Erythroblast (primary cell): ENCODE measurements around the gene GCM1.

Experiments
- DNase-seq, 2 experiments: peaks; one replicate each; lab custom pipeline; 2025; lab: John Stamatoyannopoulos, UW
- GATA1 ChIP-seq: IDR thresholded peaks from 2 replicates; pipeline ENCODE4 v1.6.1; 2011; ENCODE audit warnings: low read depth, mild to moderate bottlenecking, control low read depth, low read length, moderate library complexity
- POLR2A ChIP-seq: IDR thresholded peaks from 2 replicates; pipeline ENCODE4 v1.6.1; 2011; ENCODE audit warnings: mild to moderate bottlenecking, low read length

GCM1 gene, protein sequence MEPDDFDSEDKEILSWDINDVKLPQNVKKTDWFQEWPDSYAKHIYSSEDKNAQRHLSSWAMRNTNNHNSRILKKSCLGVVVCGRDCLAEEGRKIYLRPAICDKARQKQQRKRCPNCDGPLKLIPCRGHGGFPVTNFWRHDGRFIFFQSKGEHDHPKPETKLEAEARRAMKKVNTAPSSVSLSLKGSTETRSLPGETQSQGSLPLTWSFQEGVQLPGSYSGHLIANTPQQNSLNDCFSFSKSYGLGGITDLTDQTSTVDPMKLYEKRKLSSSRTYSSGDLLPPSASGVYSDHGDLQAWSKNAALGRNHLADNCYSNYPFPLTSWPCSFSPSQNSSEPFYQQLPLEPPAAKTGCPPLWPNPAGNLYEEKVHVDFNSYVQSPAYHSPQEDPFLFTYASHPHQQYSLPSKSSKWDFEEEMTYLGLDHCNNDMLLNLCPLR

DNA sequence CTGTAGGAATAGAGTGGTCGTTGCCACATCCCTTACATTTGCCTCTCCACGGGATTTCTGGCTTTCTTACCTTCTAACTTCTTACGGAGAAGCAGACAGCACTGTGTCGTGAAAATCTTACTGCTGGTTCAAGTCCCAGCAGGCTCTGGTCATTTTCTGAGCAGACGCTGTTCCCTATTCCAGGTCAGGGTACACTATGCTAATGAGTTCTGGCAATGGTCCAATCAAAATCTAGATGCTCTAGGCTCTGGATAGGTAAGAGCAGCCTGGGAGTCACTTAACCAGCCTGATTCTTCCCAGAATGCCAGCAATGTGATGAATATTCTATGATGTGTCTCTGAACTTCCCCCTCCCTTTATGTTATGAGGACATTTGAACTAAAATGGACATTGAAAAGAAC, at the start of gene GCM1:
TSS of gene GCM1 (minus strand) at position 158 of the 400 bp plus-strand sequence. CDS start 3,209 bp downstream, outside the sequence.
- no peak for DNase-seq
- TF ChIP-seq POLR2A (no peak), GATA1 (no peak)

DNA sequence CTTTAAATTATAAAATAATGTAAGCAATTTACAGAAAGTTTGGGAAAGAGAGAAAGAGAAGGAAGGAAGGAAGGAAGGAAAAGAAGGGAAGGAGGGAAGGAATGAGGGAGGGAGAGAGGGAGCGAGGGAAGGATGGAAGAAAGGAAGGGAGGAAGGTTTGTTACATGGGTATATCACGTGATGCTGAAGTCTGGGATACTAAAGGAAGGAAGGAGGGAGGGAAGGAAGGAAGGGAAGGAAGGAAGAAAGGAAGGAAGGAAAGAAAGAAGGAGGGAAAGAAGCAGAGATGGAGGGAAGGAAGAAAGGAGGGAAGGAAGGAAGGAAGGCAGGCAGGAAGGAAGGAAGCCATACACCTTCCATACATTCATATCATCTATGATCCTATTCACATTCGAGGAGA, 48.9 kb upstream of the GCM1 start:
- no peak for TF ChIP-seq POLR2A
- TF ChIP-seq GATA1: no peak

DNA sequence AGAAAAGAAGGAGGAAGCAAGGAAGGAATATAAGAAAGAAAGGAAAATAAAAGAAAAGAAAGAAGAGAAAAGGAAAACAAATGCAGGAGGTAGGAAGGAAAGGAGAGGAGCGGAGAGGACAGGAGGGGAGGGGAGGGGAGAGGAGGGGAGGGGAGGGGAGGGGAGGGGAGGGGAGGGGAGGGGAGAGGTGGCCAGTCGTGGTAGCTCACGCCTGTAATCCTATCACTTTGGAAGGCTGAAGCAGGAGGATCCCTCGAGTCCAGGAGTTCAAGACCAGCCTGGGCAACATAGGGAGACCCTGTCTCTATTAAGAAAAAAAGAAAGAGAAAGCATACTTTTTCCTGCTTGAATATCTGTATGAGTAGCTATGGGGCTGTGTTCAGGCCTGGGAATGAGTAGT, 46.4 kb upstream of the GCM1 start:
- TF ChIP-seq POLR2A: no peak
- TF ChIP-seq GATA1: no peak
- DNase-seq: no peak

More for the DNA sequence above, 48.9 kb upstream of the GCM1 start:
- no peak for DNase-seq

DNA sequence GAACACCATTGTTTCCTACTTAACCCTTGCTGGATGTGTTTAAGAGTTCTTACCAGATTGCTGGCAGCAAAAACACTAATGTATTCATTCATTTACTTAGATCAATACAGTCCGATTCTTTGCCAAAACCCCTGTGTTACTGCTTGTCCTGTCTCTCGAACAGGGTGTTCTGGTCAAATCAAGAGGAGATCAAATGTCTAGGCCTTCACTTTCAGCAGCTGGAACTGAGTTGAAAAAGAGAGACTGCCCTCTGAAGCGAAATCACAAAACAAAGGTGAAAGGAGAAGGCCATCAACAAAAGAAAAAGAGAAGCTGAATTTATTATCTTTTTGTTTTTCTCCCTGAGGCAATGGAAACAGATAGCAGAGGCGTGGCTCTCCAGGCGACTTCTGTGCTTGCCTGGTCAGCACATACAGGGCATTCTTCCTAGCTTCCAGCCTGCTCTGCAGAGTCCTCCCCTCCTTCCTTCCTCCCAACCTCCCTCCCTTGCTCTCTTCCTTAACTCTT, 44.1 kb upstream of the GCM1 start:
- TF ChIP-seq GATA1 (no peak), POLR2A (no peak)
- DNase-seq: peak in 1 of 2 experiments; percentile 13

DNA sequence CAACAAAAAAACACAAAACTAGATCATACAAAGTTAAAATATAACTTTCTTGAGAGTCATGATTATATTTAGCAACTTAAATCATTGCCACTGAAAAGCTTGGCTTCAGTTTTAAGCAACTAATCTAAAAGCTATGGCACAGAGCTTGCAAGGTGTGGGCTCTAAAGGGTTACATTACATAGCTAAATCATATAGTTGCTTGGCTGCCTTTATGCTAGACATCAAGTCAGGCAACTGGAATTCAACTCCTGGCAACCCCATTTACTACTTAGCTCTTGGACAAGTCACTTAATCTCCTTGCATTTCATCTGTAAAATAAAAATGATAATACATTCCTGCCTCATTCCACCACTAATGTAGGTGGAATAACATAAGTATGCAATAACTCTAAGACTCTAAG, 40.9 kb upstream of the GCM1 start:
- no peak for DNase-seq
- TF ChIP-seq GATA1 (no peak), POLR2A (no peak)

DNA sequence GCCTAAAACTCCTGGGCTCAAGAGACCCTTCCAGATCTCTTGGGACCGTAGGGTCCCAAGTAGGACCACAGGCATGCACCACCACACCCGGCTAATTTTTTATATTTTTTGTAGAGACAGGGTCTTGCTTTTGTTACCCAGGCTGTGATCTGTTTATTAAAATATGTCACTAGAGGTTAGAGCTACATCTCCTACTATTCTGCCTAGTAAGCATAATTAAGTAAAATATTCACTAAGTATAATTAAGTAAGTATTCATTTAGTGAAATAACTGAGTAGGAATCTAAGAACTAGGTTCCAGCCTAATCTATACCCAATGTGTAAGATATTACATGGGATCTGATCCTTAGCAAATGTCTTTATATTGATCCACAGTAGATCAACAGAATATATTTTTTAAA, 40.2 kb upstream of the GCM1 start:
- DNase-seq: no peak
- TF ChIP-seq POLR2A (no peak), GATA1 (no peak)

DNA sequence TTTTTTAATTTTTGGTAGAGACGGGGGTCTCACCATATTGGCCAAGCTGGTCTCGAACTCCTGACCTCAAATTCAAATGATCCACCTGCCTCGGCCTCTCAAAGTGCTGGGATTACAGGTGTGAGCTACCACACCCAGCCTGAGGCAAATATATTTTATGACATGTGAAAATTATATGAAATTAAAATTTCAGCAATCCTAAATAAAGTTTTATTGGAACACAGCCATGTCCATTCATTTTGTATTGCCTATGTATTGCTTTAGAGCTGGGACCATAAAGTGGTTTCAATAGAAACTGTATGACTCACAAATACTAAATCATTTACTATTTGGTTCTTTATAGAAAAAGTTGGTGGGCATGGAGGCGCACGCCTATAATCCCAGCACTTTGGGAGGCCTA, 32.0 kb upstream of the GCM1 start:
- no peak for DNase-seq
- TF ChIP-seq GATA1 (no peak), POLR2A (no peak)

DNA sequence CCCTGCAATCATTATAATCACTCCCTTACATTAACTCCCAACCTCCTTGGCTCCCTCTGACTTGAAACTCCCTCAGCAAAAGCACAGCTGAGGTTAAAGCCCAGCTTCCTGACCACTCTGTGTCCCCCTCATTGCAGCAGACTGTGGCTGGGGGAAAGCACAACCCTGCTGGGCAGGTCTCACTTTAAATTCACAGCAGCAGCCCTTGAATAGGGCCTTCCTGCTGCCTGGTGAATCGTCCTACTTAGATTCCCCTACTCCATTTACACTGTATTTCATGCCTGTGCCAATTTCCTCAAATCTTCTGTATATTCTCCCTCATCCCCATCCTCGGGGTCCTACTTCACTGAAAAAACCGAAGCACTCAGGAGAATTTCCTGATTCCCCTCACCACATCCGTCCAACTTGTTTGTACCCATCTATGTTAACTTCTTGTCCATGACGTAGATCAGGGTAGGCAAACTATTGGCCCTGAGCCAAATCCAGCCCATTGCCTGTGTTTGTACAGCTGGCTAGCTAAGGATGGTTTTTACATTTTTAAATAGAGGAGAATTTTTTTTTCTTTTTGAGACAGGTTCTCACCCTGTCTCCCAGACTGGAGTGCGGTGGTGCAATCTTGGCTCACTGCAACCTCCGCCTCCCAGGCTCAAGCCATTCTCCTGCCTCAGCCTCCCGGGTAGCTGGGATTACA, 31.5 kb upstream of the GCM1 start:
- DNase-seq: peak in 1 of 2 experiments; percentile 8
- TF ChIP-seq GATA1 (no peak), POLR2A (no peak)

DNA sequence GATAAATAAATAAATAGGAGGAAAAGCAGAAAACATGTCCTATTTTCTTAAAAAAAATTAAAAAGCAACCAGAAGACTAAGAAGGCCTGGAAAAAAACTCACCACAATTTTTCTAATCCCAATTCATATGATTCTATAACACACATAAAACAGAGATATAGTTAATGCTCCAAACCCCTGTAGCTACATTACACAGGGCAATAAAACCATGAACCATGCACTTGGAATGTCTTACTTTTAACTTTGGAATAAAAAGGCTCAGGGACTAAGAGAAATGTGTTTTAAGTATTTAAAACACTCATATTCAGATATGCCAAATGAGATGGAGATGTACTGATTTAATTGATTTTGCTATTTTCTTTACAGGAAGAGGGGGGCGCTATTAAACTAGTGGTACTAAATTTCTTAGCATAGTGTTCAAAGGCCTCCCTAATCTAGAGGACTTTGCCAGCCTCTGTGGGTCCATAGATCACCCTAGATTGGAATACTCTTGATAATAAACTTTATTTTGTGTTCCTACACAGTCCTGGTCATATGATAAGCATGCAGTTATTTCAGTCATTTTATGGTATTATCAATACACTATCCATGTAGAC, 30.3 kb upstream of the GCM1 start:
- TF ChIP-seq GATA1: no peak
- no peak for TF ChIP-seq POLR2A
- DNase-seq: no peak

DNA sequence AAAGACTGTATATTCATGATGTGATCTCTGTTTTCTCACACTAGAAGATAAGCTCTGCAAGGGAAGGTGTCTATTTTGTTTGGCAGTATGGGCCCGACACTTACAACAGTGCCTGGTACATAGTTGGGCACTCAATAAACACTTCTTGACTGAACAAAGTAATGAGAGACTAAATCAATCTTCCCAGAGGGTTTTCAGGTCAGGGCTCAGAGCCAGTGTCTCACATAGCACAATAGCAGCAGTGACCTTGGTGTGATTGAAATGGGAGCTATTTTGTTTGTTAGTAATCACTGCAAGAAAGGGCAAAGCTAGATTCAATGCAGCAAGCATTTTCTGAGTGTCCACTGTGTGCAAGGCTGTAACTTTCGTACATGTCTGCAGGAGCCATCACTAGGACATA, 26.4 kb upstream of the GCM1 start:
- DNase-seq: no peak
- TF ChIP-seq GATA1 (no peak), POLR2A (no peak)

DNA sequence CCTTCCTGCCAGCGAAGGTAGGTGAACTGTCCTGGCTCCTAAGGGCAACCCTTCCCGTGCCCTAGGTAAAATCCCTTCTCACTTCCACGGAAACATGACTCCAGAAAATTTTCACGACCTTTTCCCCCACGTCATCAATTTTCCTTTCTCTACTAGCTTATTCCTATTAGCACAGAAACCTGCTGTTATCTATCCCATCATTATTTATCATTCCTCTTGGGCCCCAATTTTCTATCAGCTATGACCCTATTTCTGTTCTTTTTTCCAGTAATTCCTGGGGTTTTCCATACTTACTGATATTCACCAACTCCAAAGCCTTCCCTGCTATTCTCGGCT, 23.8 kb upstream of the GCM1 start:
- TF ChIP-seq GATA1: no peak
- TF ChIP-seq POLR2A: no peak

DNA sequence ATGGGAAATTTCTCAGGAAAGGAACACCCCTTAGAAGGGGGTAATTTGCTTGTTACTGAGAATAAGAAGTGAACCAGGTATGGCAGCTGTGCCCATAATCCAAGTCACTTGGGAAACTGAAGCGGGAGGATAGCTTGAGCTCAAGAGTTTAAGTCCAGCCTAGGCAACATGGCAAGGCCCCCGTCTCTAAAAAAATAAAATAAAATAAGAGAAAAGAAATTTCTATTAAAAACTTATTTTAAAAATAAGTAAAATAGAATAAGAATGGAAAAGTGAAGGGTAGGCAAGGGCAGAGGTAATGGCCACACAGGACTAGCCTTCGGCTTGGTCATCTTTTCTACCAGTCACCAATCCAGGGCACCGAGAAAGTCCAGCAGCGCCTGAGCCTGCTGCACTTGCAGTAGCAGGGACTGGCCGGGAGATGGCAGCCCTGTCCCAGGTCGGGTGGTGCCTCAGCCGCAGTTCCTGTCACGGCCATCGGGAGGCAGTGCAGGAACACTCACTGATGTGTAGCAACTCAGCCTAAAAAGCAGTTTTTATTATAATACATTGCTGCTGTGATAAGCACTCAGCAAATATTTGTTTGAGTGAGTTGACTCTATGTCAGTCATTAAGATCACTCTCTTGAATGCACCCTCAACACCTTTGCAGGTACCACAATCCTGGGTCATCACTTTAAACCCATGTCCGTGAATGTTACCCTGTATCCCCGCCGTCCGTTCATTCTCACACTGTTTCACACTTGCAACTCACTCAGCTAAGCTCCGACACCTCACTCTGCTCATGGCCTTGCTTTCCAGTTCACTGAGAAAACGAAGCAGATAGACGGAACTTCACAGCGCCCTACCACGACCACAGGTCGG, 23.2 kb upstream of the GCM1 start:
- DNase-seq: peak; percentile 84 to 91
- TF ChIP-seq GATA1 (no peak), POLR2A (no peak)

More for the DNA sequence above, 23.8 kb upstream of the GCM1 start:
- no peak for DNase-seq

DNA sequence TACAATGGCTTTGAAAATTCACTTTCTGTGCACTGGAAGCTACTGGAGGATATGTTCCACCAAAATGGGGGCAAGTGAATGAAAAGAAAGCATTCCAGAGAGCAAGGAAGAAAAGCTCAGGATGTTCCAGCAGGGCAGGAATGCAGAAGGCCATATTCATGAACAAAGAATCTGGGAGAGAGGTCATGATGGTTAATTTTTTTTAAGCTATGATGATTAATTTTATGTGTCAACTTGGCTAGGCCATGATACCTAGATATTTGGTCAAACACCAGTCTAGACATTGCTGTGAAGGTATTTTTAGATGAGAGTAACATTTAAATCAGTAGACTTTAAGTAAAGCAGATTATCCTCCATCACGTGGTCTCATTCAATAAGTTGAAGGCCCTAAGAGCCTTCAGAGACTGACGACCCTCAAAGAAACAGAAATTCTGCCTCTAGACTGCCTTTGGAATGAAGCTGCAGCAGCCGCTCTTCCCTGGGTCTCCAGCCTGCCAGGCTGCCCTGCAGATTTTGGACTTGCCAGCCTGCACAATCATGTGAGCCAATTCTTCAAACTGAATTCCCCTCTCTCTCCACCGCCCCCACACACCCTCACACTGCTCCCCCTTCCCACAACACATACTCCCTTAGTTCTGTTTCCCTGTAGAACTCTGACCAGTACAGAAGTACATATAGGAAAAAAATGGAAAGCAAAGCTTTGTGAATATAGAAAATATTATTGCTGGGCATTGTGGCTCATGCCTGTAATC, 20.1 kb upstream of the GCM1 start:
- no peak for TF ChIP-seq POLR2A
- TF ChIP-seq GATA1: no peak
- DNase-seq: no peak
